ENCODE data around the gene FOXO1.

The FOXO1 gene

DNA sequence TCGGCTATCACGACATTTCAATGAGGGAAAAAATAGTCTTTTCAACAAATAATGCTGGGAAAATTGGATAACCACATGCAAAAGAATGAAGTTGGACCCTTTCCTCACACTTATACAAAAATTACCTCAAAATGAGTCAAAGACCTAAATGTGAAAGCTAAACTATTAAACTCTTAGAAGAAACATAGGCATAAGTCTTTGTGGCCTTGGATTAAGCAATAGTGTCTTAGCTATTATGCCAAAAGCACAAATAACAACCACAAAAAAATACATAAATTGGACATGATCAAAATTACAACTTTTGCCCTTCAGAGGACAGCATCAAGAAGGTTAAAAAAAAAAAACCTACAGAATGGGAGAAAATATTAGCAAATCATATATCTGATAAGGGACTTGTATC is 156.6 kb downstream of the FOXO1 start:
- TF ChIP-seq, protein P1, sequence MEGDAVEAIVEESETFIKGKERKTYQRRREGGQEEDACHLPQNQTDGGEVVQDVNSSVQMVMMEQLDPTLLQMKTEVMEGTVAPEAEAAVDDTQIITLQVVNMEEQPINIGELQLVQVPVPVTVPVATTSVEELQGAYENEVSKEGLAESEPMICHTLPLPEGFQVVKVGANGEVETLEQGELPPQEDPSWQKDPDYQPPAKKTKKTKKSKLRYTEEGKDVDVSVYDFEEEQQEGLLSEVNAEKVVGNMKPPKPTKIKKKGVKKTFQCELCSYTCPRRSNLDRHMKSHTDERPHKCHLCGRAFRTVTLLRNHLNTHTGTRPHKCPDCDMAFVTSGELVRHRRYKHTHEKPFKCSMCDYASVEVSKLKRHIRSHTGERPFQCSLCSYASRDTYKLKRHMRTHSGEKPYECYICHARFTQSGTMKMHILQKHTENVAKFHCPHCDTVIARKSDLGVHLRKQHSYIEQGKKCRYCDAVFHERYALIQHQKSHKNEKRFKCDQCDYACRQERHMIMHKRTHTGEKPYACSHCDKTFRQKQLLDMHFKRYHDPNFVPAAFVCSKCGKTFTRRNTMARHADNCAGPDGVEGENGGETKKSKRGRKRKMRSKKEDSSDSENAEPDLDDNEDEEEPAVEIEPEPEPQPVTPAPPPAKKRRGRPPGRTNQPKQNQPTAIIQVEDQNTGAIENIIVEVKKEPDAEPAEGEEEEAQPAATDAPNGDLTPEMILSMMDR (IDR thresholded peaks at IDR 0.05; ENCODE audit: insufficient read depth, low read depth, low read length, missing control alignments): no peak
- no peak overlapping the region for H3K4me3 ChIP-seq (ENCODE audit: low read length)
- no peak for DNase-seq (ENCODE audit: low read depth)

DNA sequence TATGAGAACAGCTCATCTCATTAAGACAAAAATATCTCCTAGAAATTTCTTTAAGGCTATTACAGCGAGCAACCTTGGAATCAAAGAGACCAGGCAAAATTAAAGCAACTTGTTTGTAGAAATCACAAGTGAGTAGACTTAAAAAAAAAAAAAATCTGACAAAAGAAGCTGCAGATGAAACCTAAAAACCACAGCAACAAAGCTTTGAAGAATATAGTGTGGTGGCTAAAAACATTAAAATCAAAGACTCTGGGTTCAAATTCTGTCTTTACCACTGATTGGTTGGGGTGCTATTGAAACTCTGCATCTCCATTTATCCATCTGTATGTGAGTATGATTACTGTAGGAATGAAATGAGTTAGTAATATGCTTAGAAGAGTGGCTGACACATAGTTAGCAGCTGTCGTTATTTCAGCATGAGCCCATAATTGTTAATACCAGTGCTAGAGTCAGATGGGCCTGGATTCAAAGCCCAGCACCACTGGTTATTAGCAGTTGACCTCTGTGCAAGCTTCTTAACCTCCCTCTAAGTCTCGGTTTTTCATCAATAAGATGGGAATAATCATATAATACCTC is 157.6 kb downstream of the FOXO1 start:
- DNase-seq (ENCODE audit: low read depth): no peak
- H3K4me3 ChIP-seq (ENCODE audit: low read length): no peak overlapping the region
- TF ChIP-seq, protein P1 (IDR thresholded peaks at IDR 0.05; ENCODE audit: insufficient read depth, low read depth, low read length, missing control alignments): no peak

DNA sequence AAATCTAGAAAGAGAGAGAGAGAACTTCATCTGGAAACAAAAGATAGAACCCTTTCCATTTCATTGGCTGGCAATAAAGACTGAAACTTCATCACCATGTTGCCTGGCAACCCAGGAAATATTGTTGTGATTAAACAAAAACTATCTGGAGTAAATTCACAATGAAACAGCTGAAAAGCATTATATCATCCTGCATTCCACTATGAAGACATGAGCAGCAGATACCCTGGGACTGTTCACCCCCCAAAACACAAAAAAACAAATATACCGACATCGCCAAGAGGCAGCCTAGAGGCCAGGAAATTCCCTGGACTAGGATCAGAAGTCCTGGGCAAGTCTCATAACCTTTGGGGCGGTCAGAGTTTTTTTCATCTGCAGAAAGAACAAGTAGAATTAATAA is 158.3 kb downstream of the FOXO1 start:
- DNase-seq (ENCODE audit: low read depth): peak; percentile 30
- no peak overlapping the region for H3K4me3 ChIP-seq (ENCODE audit: low read length)
- TF ChIP-seq, protein P1 (IDR thresholded peaks at IDR 0.05; ENCODE audit: insufficient read depth, low read depth, low read length, missing control alignments): no peak

DNA sequence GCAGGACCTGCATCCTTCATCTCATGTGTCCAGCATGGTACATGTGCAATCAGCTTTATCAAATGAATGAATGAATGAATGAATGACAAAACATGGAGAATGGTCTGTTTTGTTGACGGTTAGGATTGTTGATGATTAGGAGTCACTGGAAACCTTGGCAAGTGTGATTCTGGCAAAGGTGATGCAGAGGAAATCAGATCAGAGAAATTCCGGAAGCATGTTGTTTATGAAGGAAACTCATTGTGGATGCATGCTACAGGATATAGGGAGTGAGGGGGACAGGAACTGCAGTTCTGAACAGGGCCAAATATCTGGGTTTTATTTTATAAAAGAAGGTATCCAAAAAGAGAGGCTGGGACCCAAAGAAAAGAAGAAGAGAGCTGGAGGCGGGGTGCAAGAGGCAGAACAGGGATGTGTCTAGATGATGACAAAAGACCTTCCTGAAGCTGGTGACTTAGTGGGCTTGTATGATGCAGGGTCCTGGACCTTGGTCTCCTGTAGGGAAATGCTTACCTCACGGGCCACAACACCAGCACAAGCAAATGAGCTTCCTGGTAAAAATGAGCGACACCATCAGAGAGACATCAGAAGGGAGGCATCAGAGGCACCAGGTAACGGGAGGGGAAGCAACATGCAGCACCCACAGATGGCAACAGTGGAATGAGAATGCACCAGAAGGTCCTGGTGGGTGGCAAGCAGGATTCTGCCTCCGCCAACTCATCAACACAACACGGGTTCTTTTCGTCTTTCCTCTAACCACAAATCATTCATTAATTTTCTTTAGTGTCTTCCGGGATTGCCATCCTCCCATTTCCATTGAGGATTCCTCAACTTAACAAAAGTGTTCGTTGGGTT is 159.6 kb downstream of the FOXO1 start:
- TF ChIP-seq, protein P1 (IDR thresholded peaks at IDR 0.05; ENCODE audit: insufficient read depth, low read depth, low read length, missing control alignments): no peak
- no peak overlapping the region for H3K4me3 ChIP-seq (ENCODE audit: low read length)
- DNase-seq (ENCODE audit: low read depth): no peak
